GM12878 (cell line): ENCODE data around the gene ASB4. TPM values are rescaled to one million over a fixed set of nuclear protein-coding genes. Genes with fewer than 3 reads are reported as not detected.

Experiments used
- ATAC-seq: fragments of 200-7000 bp; cut with Tn5 transposase; 3 replicates; pipeline ENCODE4 v1.9.1; 2020; ENCODE audit warnings: mild to moderate bottlenecking, moderate library complexity
- BruUV-seq: library from RNA; stranded (reverse); fragments of 400-500 nt; replicated peaks from 2 replicates; lab custom pipeline; 2021; lab: Mats Ljungman, UMichigan
- CTCF ChIA-PET: fragments of 300-600 bp; sonication (Branson Sonifier 250); formaldehyde crosslinking; extraction: SDS; loops from one replicate; lab custom pipeline; 2021; ENCODE audit warnings: inconsistent platforms; lab: Yijun Ruan, JAX
- POLR2A ChIA-PET: fragments of 350-600 bp; formaldehyde crosslinking; extraction: SDS; loops from one replicate; lab custom pipeline; 2021; ENCODE audit warnings: inconsistent platforms; lab: Charles Lee
- RAD21 ChIA-PET: fragments of 300-600 bp; sonication (Branson Sonifier 250); formaldehyde crosslinking; loops from one replicate; lab custom pipeline; 2023; ENCODE audit warnings: antibody characterized with exemption; ENCODE audit not compliant: unreplicated experiment; lab: Charles Lee
- SMC1A ChIA-PET: fragments of 300-600 bp; sonication (Branson Sonifier 250); formaldehyde crosslinking; loops from one replicate; lab custom pipeline; 2023; ENCODE audit not compliant: unreplicated experiment, uncharacterized antibody; lab: Charles Lee
- DNase-seq: peaks from one replicate; pipeline ENCODE4 v3.0.0-alpha.2; 2011; ENCODE audit warnings: low read depth, low spot score
- FAIRE-seq: peaks from 3 replicates; lab custom pipeline; 2011; peaks lifted over from hg19 to GRCh38; lab: Jason Lieb, UNC
- H2AFZ ChIP-seq: 2 replicates; pipeline ENCODE4 v1.6.0; 2011; ENCODE audit warnings: low read depth, low read length, control low read depth; ENCODE audit not compliant: control insufficient read depth
- H3K27ac ChIP-seq: 2 replicates; pipeline ENCODE4 v1.5.1; 2011; ENCODE audit warnings: control low read depth; ENCODE audit not compliant: control insufficient read depth, insufficient read depth
- H3K27me3 ChIP-seq, 2 experiments: replicated peaks in 1 of 2; 2 replicates each; pipeline versions ENCODE4 v1.6.0 to v1.6.1; 2011; ENCODE audit warnings: low read length in 1 of 2; ENCODE audit not compliant: control insufficient read depth in 2 of 2, insufficient read depth in 2 of 2
- H3K36me3 ChIP-seq, 2 experiments: 2 replicates each; pipeline ENCODE4 v1.5.1; 2011; ENCODE audit warnings: low read length in 1 of 2; ENCODE audit not compliant: control insufficient read depth in 2 of 2, insufficient read depth in 2 of 2
- H3K4me1 ChIP-seq: 2 replicates; pipeline ENCODE4 v1.6.1; 2011; ENCODE audit warnings: mild to moderate bottlenecking, low read length, moderate library complexity, mixed read lengths; ENCODE audit not compliant: control insufficient read depth, insufficient read depth
- H3K4me2 ChIP-seq: 2 replicates; pipeline ENCODE4 v1.6.0; 2011; ENCODE audit warnings: control low read depth; ENCODE audit not compliant: control insufficient read depth, insufficient read depth
- H3K4me3 ChIP-seq: fragments of 200-600 bp; sonication (generic); 2 replicates; pipeline ENCODE4 v1.5.1; 2016
- H3K79me2 ChIP-seq: 2 replicates; pipeline ENCODE4 v1.6.0; 2011; ENCODE audit warnings: low read length; ENCODE audit not compliant: control insufficient read depth, insufficient read depth
- H3K9ac ChIP-seq: 2 replicates; pipeline ENCODE4 v1.8.0; 2011; ENCODE audit warnings: low read length, control low read depth, mixed read lengths; ENCODE audit not compliant: control insufficient read depth, insufficient read depth
- H3K9me3 ChIP-seq: replicated peaks from 3 replicates; pipeline ENCODE4 v1.5.1; 2011; ENCODE audit warnings: mild to moderate bottlenecking, low read length; ENCODE audit not compliant: control insufficient read depth, insufficient read depth
- H4K20me1 ChIP-seq: 2 replicates; pipeline ENCODE4 v1.6.0; 2011; ENCODE audit not compliant: control insufficient read depth, insufficient read depth
- ATF3 ChIP-seq: IDR thresholded peaks from 2 replicates; pipeline ENCODE4 v1.6.1; 2011; ENCODE audit warnings: low read depth, mild to moderate bottlenecking, low read length, moderate library complexity, borderline replicate concordance; ENCODE audit errors: extremely low read depth
- BHLHE40 ChIP-seq, 2 experiments: fragments of 450-650 bp in 1 of 2; IDR thresholded peaks; 2 replicates each; pipeline ENCODE4 v1.6.1; 2011 to 2017; ENCODE audit warnings: low read depth in 2 of 2, borderline replicate concordance in 1 of 2, improper control_type of control experiment in 1 of 2, low read length in 1 of 2, mild to moderate bottlenecking in 1 of 2
- CEBPB ChIP-seq, 2 experiments: fragments of 150-350 bp in 1 of 2; IDR thresholded peaks; 2 replicates each; pipeline ENCODE4 v1.6.1; 2012 to 2014; ENCODE audit warnings: low read depth in 2 of 2, low read length in 2 of 2, borderline replicate concordance in 1 of 2, inconsistent platforms in 1 of 2
- E2F8 ChIP-seq: fragments of 450-650 bp; IDR thresholded peaks from 2 replicates; pipeline ENCODE4 v1.6.1; 2018; ENCODE audit warnings: mild to moderate bottlenecking, low read depth, moderate library complexity; ENCODE audit not compliant: partially characterized antibody
- IKZF2 ChIP-seq, 2 experiments: fragments of 450-650 bp; IDR thresholded peaks; 2 replicates each; pipeline ENCODE4 v1.6.1; 2017; ENCODE audit warnings: mild to moderate bottlenecking in 2 of 2, moderate library complexity in 2 of 2
- KLF5 ChIP-seq: fragments of 450-650 bp; IDR thresholded peaks from 2 replicates; pipeline ENCODE4 v1.6.1; 2014; ENCODE audit warnings: mild to moderate bottlenecking; ENCODE audit not compliant: partially characterized antibody
- MTA3 ChIP-seq: IDR thresholded peaks from 2 replicates; pipeline ENCODE4 v1.6.1; 2012; ENCODE audit warnings: low read length, inconsistent platforms, borderline replicate concordance
- NFXL1 ChIP-seq: fragments of 450-650 bp; IDR thresholded peaks from 2 replicates; pipeline ENCODE4 v1.6.1; 2017; ENCODE audit warnings: antibody characterized with exemption, mild to moderate bottlenecking, borderline replicate concordance
- NFYA ChIP-seq: IDR thresholded peaks from 2 replicates; pipeline ENCODE4 v1.6.1; 2011; ENCODE audit warnings: low read depth, mild to moderate bottlenecking, low read length, improper control_type of control experiment, borderline replicate concordance
- POLR2AphosphoS2 ChIP-seq: IDR thresholded peaks from 2 replicates; pipeline ENCODE4 v1.6.1; 2011; ENCODE audit warnings: low read depth, mild to moderate bottlenecking, low read length, improper control_type of control experiment, moderate library complexity
- POLR2AphosphoS5 ChIP-seq: IDR thresholded peaks from 2 replicates; pipeline ENCODE4 v1.6.1; 2011; ENCODE audit warnings: mild to moderate bottlenecking, low read length, inconsistent platforms
- POU2F2 ChIP-seq: IDR thresholded peaks from 3 replicates; pipeline ENCODE4 v1.6.1; 2011; ENCODE audit warnings: low read depth, mild to moderate bottlenecking, low read length, borderline replicate concordance
- RBBP5 ChIP-seq: fragments of 200-600 bp; sonication (generic); conservative IDR thresholded peaks from 2 replicates; pipeline ENCODE4 v1.6.1; 2016
- SMC3 ChIP-seq: IDR thresholded peaks from 2 replicates; pipeline ENCODE4 v1.6.1; 2011; ENCODE audit warnings: low read length, improper control_type of control experiment, borderline replicate concordance
- TCF12 ChIP-seq: IDR thresholded peaks from 2 replicates; pipeline ENCODE4 v1.6.1; 2011; ENCODE audit warnings: low read depth, mild to moderate bottlenecking, low read length
- YY1 ChIP-seq: IDR thresholded peaks from 2 replicates; pipeline ENCODE4 v1.6.1; 2011; ENCODE audit warnings: low read depth, mild to moderate bottlenecking, low read length
- ZSCAN29 ChIP-seq: fragments of 450-650 bp; IDR thresholded peaks from 2 replicates; pipeline ENCODE4 v1.6.1; 2017; ENCODE audit warnings: mild to moderate bottlenecking, moderate library complexity
- WGBS: methylation state at CpG from one replicate; pipeline ENCODE4 v1.1.6; 2016; ENCODE audit warnings: low lambda C conversion rate; ENCODE audit not compliant: insufficient replicate concordance, insufficient coverage; ENCODE audit errors: missing lambda C conversion rate; 5-methylcytosine and 5-hydroxymethylcytosine counted together
- in situ Hi-C: fragments of 300-500 bp; cut with MboI; formaldehyde crosslinking; loops from 9 replicates; pipeline ENCODE4 v1.14.3; 2018; ENCODE audit warnings: mixed read lengths
- intact Hi-C: fragments of 100-400 bp; cut with micrococcal nuclease; formaldehyde crosslinking; loops from one replicate; pipeline ENCODE4 v1.14.2; 2022; ENCODE audit not compliant: unreplicated experiment
- polyA plus RNA-seq, 11 experiments: library from polyadenylated mRNA; depleted of rRNA in 4 of 11; unstranded in 6 of 11; stranded (reverse) in 5 of 11; fragments of >200 nt; fragmentation: Nextera tagmentation in 4 of 11; fragmentation: Illumina TruSeq in 1 of 11; extraction: Ambion mirVana in 4 of 11; extraction: Trizol in 1 of 11; gene quantifications; 1 replicate in 1 of 11; 2 replicates in 10 of 11; pipeline versions ENCODE4 v1.2.1 to v1.2.3, GENCODE V29; 2011 to 2016; ENCODE audit warnings: inconsistent platforms in 2 of 11, missing spikeins in 2 of 11, low read depth in 1 of 11
- total RNA-seq, 4 experiments: library from RNA; depleted of rRNA in 3 of 4; stranded (reverse); fragments of >200 nt in 3 of 4; fragmentation: Illumina TruSeq in 1 of 4; extraction: Trizol in 1 of 4; gene quantifications; 2 replicates each; pipeline versions ENCODE4 v1.2.1 to v1.2.3, GENCODE V29; 2013 to 2021
- TF ChIP-seq, protein P1 (sequence below): IDR thresholded peaks from 2 replicates; pipeline ENCODE4 v1.6.1; 2011; ENCODE audit warnings: borderline replicate concordance, low read depth, mild to moderate bottlenecking, moderate library complexity, low read length; ENCODE audit not compliant: insufficient read depth, poor library complexity, severe bottlenecking

ASB4 gene
- total and polyA plus RNA-seq, 10 of the 15 experiments (the other 5 are each of a cell fraction or from before 2014, with no cell fraction given) = 0.12 to 1.1 TPM; not detected in 8

GRCh38 chr7:95476904-95477594 lies 8.7 kb upstream of the ASB4 start:
- 8% methylated on average over 11 of the region's 11 CpGs for WGBS
- intact Hi-C loops = loop anchor here (1.0 to 10.0 kb wide), 4 partner anchors 160 to 1028 kb away; partner anchors contain the start of gene SGCE
- TF ChIP-seq IKZF2 (IDR thresholded peaks at IDR 0.05) (0 out of 4 replicates have a peak, but pooled peaks of 1 of the 2 experiments have one; percentile 56), SMC3 (peak; percentile 90), POLR2AphosphoS2 (no peak), RBBP5 (no peak), YY1 (0 out of 2 replicates have a peak, but pooled peaks have one; percentile 50), POLR2AphosphoS5 (no peak), BHLHE40 (IDR thresholded peaks at IDR 0.05; ENCODE audit: borderline replicate concordance in 1 of 2, low read depth in 2 of 2, low read length in 1 of 2) (peak; percentile 77 to 79; a peak in 3 of 4 replicates), NFYA (no peak), TCF12 (peak; percentile 49; the same call in 1 of the 2 replicates), ZSCAN29 (no peak), MTA3 (no peak), POU2F2 (0 out of 3 replicates have a peak, but pooled peaks have one; percentile 17), E2F8 (no peak), KLF5 (no peak), CEBPB (IDR thresholded peaks at IDR 0.05; ENCODE audit: borderline replicate concordance in 1 of 2, low read depth in 2 of 2, low read length in 2 of 2) (no peak), ATF3 (no peak), NFXL1 (no peak)
- TF ChIP-seq, protein P1, sequence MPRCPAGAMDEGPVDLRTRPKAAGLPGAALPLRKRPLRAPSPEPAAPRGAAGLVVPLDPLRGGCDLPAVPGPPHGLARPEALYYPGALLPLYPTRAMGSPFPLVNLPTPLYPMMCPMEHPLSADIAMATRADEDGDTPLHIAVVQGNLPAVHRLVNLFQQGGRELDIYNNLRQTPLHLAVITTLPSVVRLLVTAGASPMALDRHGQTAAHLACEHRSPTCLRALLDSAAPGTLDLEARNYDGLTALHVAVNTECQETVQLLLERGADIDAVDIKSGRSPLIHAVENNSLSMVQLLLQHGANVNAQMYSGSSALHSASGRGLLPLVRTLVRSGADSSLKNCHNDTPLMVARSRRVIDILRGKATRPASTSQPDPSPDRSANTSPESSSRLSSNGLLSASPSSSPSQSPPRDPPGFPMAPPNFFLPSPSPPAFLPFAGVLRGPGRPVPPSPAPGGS = no peak

More at GRCh38 chr7:95476904-95477594, 8.7 kb upstream of the ASB4 start:
- peak; percentile 28 for DNase-seq
- Histone ChIP-seq H3K27me3 (no peaks in the 10 kb centered on the region), H3K36me3 (no peaks in the 10 kb centered on the region), H4K20me1 (no peaks in the 10 kb centered on the region), H3K4me1 (peaks cover 4% of the 10 kb centered on the region), H3K4me2 (no peak overlapping the region), H3K27ac (no peak overlapping the region), H3K9me3 (no peaks in the 10 kb centered on the region), H3K4me3 (no peak overlapping the region), H3K79me2 (no peaks in the 10 kb centered on the region), H2AFZ (peak overlapping the region; percentile 20), H3K9ac (no peak overlapping the region)
- ATAC-seq = peak; percentile 73
- CTCF ChIA-PET = interaction anchor here (0.5 to 11.4 kb wide), 78 partner anchors 9 to 1041 kb away, joined by 3 to 136 read pairs (median 5); partner anchors contain the start of genes ASB4, PON2 and PON3
- FAIRE-seq = peak; percentile 85
- no TSS peak for BruUV-seq
- POLR2A ChIA-PET = interaction anchor here (0.6 to 1.7 kb wide), 7 partner anchors 8 to 75 kb away, joined by 3 to 6 read pairs (median 3); partner anchors contain the start of gene PON2
- SMC1A ChIA-PET = interaction anchor here (0.6 to 14.9 kb wide), 76 partner anchors 11 to 1496 kb away, joined by 3 to 203 read pairs (median 6); partner anchors contain the start of genes ASB4, PON2 and PON3
- in situ Hi-C loops = loop anchor here (5.0 to 10.0 kb wide), 2 partner anchors 282 to 1025 kb away; no protein-coding TSS in a partner anchor
- RAD21 ChIA-PET = interaction anchor here (0.6 to 5.7 kb wide), 66 partner anchors 8 to 1079 kb away, joined by 3 to 52 read pairs (median 8); partner anchors contain the start of genes ASB4, PON1, PON2 and PON3
